ENCODE data around the gene CCDC138.

The CCDC138 gene

DNA sequence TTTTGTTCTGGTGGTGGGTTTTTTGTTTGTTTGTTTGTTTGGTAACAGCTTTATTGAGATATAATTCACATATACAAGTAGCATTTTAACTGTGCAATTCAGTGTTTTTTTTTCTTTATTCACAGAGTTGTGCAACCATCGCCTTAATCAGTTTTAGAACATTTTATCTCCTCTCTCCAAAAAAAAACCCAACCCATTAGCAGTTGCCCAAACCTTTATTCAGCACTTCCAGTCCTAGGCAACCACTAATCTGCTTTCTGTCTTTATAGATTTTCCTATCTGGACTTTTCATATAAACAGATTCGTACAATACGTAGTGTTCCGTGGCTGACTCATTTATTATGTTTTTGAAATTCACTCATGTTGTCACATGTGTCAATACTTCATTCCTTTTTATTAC, 38.7 kb downstream of the CCDC138 start:
- in situ Hi-C loops (cut with MboI; ENCODE audit: low sequenced_read_pairs): no loop called here

DNA sequence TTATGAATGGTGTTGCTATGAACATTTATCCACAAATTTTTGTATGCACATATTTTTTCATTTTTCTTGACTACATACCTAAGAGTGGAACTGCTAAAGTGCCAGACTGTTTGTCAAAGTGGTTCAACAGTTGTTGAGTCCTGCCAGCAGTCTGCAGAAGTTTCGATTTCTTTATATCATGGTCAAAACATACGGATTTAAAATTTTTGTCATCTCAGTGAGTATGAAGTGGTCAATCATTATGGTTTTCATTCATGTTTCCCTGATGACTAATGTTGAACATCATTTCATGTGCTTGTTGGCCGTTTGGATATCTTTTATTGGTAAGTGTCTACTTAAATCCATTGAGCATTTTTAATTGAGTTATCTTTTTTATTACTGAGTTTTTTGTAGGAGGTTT, 39.2 kb downstream of the CCDC138 start:
- in situ Hi-C loops (cut with MboI; ENCODE audit: low sequenced_read_pairs): no loop called here

DNA sequence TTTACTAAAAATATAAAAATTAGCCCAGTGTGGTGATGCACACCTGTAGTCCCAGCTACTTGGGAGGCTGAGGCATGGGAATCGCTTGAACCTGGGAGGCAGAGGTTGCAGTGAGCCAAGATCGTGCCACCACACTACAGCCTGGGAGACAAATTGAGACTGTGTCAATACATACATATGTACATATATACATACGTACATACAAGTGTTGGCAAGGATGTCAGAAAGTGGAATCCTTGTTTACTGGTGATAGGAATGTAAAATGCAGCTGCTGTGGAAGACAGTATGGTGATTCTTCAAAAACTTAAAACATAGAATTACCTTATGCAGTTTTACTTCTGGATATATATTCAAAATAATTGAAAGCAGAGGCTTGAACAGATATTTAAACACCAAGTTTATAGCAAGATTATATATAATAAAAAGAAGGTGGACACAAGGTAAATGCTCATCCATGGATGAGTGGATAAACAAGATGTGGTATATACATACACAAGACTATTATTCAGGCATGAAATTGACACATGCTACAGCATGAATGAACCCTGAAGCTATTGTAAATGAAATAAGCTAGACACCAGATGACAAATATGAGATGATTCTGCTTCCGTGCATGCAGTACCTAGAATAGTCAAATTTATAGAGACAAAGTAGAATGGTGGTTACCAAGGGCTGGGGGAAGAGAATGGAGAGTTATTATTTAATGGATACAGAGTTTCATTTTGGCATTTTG, 43.2 kb downstream of the CCDC138 start:
- in situ Hi-C loops (cut with MboI; ENCODE audit: low sequenced_read_pairs): no loop called here

DNA sequence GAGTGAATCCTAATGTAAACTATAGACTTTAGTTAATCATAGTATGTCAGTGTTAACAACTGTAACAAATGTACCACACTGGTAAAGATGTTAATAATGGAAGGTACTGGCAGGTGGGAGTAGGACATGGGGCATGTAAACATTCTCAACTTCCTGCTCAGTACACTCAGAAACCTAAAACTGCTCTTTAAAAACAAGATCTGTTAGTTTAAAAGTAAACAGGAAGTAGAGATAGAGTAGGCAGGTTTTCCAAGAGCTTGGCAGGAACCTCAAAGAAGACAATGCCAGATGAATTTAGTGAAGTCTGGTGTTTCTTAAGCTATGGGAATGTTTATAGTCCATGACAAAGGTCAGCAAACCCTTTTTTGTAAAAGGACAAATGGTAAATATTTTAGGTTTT, 46.6 kb downstream of the CCDC138 start:
- in situ Hi-C loops (cut with MboI; ENCODE audit: low sequenced_read_pairs): no loop called here

DNA sequence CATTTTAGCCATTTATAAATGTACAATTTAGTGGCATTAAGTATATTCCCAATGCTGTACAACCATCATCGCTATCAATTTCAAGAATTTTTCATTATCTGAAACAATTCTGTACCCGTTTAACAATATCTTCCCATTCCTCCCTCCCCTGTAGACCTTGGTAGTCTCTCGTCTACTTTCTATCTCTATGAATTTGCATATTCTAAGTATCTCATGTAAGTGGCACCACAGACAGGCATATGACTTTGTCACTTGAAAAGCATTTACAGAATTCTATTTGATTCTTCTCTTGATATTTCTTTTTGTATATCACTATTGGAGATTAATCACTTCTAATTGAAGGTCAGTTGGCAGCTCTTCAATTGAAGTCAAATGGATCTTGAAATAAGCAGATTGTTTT, 48.0 kb downstream of the CCDC138 start:
- in situ Hi-C loops (cut with MboI; ENCODE audit: low sequenced_read_pairs): no loop called here

DNA sequence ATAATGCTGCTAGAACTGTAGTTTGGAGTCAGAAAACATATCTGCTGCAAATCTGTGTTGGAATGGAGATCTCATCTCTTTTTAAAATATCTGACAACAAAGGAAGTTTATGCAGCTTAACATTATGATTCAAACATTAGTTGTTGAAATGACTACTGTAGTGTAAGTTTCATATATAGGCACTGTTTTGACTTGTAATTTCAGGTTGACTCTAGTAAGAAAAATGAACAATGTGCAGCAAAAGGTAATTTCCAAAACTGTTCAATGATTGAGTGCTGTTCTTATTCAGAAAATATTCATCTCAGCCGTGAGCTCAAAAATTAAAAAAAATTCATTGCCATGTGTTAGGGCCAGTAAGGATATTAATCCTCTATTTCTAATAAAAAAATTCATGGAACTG, 48.5 kb downstream of the CCDC138 start:
- in situ Hi-C loops (cut with MboI; ENCODE audit: low sequenced_read_pairs): no loop called here

DNA sequence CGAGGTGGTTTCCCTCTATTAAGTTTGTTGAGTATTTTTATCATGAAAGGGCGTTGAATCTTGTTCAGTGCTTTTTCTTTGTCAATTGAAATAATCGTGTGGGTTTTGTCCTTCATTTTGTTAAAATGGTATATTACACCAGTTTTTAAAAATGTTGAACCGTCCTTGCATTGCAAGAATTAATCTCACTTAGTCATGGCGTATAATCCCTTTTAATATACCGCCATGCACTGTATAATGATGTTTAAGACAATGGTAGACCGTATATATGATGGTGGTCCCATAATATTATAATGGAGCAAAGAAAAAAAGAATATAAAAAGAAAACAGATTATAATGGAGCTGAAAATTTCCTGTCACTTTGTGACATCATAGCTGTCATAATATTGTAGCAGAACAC, 50.6 kb downstream of the CCDC138 start:
- in situ Hi-C loops (cut with MboI; ENCODE audit: low sequenced_read_pairs): no loop called here

DNA sequence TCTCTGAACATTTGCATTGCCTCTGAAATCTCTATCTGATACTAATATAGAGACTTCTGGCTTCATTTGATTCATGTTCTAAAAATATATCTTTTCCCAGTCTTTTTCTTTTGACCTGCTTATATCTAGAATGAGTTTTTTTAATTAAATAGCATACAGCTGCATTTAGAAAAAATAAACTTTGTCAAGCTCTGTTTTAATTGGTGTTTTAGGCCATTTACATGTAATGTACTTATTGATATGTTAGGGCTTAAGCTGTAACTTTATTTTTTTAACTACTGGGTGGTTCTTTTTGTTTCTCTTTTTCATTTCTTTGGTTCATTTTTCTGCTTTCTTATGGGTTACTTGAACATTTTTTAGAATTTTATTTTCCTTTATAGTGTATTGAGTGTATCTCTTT, 54.9 kb downstream of the CCDC138 start:
- in situ Hi-C loops (cut with MboI; ENCODE audit: low sequenced_read_pairs): no loop called here

DNA sequence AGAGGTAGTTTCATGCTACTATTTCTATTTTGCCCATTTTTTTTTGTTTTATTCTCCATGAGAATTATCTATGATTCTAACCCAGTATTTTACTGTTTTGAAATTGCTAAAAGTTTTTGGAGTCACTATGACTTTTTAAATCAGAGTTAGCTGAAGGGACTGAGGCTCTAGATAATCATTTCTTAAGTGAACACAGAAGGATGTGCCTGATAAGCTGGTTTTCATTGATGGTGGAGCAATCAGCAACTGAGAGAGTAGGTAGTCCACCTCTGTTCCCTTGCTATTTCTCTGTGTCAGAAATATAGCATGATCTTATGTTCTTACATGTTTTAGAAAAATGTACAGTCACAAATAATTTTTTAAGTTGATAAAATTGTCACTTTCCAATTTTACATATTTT, 59.4 kb downstream of the CCDC138 start:
- in situ Hi-C loops (cut with MboI; ENCODE audit: low sequenced_read_pairs): no loop called here

DNA sequence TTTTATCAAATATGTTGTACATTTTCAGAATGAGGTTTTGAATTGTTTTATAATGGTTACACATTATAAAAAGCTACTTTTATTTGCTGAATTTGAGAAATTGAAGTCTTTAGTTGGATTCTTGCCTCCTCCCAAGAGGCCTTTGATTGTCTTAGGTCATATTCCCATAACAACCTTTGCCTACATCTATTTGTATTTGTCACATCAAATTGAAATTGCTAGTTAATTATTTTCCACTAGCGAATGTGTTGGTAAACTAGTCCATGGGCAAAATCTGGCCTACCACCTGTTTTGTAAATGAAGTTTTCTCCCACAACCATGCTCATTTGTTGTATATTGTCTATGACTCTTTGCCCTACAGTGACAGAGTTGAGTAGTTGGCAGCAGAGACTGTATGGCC, 60.4 kb downstream of the CCDC138 start:
- in situ Hi-C loops (cut with MboI; ENCODE audit: low sequenced_read_pairs): no loop called here

DNA sequence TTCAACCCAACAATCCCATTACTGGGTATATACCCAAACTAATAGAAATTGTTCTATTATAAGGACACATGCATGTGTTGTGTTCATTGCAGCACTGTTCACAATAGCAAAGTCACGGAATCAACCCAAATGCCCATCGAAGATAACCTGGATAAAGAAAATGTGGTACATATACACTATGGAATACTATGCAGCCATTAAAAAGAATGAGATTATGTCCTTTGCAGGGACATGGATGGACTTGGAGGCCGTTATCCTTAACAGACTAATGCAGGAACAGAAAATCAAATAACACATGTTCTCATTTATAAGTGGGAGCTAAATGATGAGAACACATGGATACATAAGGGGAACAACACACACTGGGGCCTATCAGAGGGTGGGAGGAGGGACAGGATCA, 65.8 kb downstream of the CCDC138 start:
- in situ Hi-C loops (cut with MboI; ENCODE audit: low sequenced_read_pairs): no loop called here

DNA sequence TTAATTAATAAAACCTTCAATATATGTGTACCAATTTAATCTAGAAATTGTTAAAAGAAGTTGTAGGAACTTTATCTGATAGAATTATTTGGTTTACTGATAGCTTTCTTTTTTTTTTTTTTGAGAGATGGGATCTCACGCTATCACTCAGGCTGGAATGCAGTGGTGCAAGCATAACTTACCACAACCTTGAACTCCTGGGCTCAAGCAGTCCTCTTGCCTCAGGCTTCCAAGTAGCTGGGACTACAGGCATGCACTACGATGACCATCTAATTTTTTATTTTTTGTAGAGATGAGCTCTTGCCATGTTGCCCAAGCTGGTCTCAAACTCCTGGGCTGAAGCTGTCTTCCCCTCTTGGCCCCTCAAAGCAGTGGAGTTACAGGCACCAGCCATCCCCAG, 66.8 kb downstream of the CCDC138 start:
- in situ Hi-C loops (cut with MboI; ENCODE audit: low sequenced_read_pairs): no loop called here

DNA sequence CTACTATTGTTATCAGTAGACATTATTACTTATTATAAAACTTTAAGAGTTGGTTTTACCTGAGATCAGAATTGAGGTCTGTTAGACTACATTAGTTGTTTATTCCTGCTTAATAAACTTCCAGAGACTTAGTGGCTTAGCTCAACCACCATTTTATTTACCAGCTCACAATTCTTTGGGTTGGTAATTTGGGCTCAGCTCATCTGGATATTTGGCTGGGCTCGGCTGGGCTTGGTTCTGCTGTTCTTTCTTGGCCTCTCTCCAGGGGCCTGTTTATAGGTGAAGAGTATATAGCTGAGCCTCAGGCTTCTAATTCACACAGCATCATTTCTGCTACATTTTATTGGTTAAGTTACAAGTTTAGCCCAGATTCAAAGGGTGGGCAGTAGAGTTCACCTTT, 67.9 kb downstream of the CCDC138 start:
- in situ Hi-C loops (cut with MboI; ENCODE audit: low sequenced_read_pairs): no loop called here

DNA sequence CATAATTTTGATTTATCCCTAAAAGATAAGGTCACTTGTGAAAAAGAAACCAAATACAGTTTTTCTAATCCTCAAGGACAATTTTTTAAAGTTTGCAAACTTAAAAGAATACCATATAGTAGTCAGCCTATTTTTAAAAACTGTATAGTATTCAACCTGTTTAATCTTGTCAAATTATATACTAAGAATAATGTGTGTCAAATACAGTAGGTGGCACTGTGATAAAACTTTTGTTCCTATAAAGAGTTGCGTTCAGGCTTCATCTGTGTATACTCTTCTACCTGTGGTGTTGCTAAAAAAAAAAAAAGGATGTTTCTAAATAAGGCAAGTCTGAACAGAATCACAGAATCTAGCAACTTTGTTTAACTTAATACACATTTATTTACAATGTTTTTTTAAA, 68.6 kb downstream of the CCDC138 start:
- in situ Hi-C loops (cut with MboI; ENCODE audit: low sequenced_read_pairs): no loop called here

DNA sequence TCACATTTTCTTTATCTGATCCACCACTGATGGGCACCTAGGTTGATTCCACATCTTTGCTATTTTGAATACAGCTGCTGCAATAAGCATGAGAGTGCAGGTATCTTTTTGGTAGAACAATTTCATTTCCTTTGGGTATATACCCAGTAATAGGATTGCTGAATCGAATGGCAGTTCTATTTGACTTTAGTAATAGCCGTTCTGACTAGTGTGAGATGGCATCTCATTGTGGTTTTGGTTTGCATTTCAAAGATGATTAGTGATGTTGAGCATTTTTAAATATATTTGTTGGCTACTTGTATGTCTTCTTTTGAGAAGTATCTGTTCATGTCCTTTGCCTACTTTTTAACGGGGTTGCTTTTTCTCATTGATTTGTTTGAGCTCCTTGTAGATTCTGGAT, 72.3 kb downstream of the CCDC138 start:
- in situ Hi-C loops (cut with MboI; ENCODE audit: low sequenced_read_pairs): no loop called here

DNA sequence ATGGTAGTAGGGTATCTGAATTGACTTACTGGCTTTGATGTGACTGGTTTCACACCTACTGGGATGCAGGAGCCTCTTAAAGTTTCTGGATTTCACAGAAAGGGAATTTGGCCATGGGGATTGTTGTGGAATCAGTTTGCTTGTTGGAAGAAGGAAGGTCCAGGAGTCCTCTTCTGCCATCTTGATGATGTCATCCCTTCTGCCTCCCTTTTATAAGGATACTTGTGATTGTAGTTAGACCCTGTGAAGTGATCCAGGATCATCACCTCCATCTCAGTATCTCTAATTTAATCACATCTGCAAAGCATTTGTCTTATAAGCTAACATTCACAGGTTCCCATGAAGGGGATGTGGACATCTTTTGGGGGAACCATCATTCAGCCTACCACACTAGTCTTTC, 79.5 kb downstream of the CCDC138 start:
- in situ Hi-C loops (cut with MboI; ENCODE audit: low sequenced_read_pairs): no loop called here

DNA sequence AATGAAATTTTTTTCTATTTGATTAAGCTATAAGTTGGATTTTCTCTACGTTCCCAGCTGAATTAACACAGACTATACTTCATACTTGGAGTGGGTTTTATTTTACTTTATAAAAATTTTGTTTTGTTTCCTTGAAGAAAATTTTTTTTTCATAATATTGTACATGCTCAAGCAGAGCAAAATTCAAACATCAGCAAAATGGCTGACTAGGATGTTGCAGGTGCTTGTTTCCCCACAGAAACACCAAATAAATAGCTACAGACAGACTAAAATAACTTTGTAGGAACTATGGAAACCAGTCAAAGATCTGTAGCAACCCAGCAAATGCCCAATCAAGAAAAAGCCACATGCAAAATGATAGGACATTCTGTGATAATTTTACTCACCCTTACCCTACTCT, 82.3 kb downstream of the CCDC138 start:
- in situ Hi-C loops (cut with MboI; ENCODE audit: low sequenced_read_pairs): no loop called here

DNA sequence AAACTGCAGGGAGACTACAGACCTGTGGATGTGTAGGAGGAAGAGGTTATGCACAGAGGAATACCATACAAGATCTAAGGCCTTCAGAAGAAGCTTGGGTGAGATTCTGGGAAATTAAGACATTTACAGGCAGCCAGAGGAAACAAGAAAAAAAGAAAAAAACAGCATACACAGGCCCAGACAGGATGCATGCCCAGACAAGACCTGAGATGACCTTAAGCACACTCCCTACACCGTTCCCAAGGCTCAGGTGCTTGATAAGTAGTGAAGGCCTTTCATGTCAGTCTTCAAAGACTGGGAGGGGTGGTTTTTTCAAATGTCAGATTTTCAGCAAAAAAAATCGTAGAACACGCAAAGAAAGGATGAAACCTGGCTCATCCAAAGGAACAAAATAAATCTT, 83.0 kb downstream of the CCDC138 start:
- in situ Hi-C loops (cut with MboI; ENCODE audit: low sequenced_read_pairs): no loop called here

DNA sequence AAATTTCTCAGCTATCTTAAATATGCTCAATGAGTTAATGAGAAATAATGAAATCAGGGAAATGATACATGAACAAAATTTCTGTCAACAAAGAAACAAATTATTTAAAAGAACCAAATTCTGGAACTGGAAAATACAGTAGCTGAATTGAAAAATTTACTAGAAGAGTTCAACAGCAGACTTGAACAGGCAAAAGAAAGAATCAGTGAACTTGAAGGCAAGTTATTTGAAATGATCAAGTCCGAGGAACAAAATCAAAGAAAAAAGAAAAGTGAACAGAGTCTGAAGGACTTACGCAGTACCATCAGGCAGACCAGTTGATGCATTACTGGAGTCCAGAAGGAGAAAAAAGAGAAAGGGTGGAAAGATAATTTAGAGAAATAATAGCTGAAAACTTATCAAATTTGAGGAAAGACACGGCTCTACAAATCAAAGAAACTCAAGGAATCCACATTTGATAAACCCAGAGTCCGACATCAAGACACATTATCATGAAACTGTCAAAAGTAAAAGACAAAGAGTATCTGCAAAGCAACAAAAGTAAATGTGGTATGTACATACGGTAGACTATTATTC, 83.6 kb downstream of the CCDC138 start:
- in situ Hi-C loops (cut with MboI; ENCODE audit: low sequenced_read_pairs): no loop called here

DNA sequence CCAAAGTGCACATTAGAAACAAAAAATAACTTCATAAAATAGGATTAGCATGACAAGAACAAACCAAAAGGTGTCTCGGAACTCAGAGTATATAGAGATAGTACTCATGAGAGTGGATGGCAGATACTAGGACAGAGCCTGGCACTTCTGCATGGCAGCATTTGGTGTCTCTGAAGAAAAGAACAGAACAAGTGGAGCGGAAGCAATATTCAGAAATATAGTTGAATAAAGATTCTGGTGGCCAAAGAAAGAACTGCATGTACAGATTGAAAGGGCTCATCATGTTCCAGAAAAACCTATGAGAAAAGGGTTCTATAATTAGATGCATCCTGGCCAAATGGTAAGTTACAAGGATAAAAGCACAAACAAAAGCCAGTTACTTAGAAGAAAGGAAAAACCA, 90.9 kb downstream of the CCDC138 start:
- in situ Hi-C loops (cut with MboI; ENCODE audit: low sequenced_read_pairs): no loop called here

DNA sequence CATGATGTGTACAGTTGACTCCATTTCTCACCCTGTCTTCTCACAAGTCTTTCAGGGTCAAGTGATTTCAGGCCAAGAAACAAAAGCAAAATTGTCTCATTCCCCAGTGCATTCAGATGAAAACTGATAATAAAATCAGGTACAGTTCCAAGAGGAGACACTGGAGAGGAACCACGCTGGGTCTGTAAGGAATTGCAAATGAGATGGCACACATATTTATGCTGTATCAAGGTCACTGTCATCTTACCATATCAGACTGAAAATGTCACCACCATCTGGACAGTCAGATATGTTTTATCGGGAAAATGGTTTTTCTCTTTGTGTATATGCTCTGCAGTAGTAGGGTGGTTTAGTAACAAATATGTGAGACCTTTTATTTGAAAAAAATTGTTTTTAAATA, 91.7 kb downstream of the CCDC138 start:
- in situ Hi-C loops (cut with MboI; ENCODE audit: low sequenced_read_pairs): no loop called here

DNA sequence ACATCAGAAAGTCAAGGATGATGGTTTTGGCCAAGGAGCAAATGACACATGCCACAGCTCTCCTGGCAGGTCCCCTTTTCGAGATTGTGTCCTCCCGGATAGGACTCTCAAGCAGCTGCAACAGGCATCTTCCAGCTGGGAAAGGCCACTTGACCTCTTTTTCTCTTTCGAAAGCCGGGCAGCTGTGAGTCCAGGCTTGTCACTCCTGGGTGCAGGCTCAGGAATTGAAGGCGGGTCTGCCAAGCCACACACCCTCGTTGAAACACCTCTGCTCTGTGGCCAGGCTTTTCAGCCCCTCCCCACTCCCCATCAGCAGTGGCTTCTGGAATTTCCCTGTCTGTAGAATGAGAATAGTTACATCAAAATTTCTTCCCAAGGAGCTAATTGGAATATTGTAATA, 98.0 kb downstream of the CCDC138 start:
- in situ Hi-C loops (cut with MboI; ENCODE audit: low sequenced_read_pairs): no loop called here

DNA sequence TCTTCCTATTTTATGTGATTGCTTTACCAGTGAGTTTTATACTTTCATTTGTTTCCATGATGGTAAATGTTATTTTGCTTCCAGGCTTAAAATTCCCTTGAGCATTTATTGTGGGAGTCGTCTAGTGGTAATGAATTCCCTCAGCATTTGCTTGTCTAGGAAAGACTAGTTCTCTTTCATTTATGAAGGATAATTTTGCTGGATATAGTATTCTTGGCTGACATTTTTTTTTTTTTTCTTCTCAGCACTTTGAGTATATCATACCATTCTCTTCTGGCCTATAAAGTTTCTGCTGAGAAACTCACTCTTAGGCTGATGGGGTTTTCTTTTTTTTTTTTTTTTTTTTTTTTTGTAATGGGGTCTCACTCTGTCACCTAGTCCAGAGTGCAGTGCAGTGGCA, 103.3 kb downstream of the CCDC138 start:
- in situ Hi-C loops (cut with MboI; ENCODE audit: low sequenced_read_pairs): no loop called here

Measured in hTERT RPE-1 (cell line).